Panc1 (cell line): ENCODE measurements around the gene DCUN1D2.

Source experiments
- POLR2AphosphoS5 ChIP-seq: IDR thresholded peaks from 2 replicates; pipeline ENCODE4 v1.6.1; 2012; ENCODE audit warnings: mild to moderate bottlenecking, low read depth, low read length, moderate library complexity
- TF ChIP-seq, protein P1 (sequence below): fragments of 450-650 bp; IDR thresholded peaks from 2 replicates; pipeline ENCODE4 v1.5.1; 2017; ENCODE audit warnings: mild to moderate bottlenecking
- TF ChIP-seq, protein P2 (sequence below), 2 experiments: IDR thresholded peaks; 2 replicates each; pipeline ENCODE4 v1.6.1; 2011 to 2012; ENCODE audit warnings: low read depth in 2 of 2, control low read depth in 1 of 2, low read length in 1 of 2, mild to moderate bottlenecking in 1 of 2, moderate library complexity in 1 of 2; ENCODE audit not compliant: insufficient read depth in 1 of 2

DNA sequence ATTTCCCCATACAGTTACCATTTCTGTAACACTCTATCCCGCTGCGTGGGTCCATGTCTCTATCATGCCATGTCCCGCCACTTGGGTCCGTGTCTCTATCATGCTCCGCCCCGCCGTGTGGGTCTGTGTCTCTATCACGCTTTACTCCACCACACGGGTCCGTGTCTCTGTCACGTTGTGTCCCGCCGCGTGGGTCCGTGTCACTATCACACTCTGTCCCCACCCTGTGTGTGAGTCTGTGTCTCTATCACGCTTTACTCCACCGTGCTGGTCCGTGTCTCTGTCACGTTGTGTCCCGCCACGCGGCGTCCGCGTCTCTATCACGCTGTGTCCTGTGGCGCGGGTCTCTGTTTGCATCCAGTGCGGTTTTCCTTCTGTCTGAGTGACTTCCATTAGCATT lies 48.9 kb downstream of the DCUN1D2 start:
- TF ChIP-seq, protein P1, sequence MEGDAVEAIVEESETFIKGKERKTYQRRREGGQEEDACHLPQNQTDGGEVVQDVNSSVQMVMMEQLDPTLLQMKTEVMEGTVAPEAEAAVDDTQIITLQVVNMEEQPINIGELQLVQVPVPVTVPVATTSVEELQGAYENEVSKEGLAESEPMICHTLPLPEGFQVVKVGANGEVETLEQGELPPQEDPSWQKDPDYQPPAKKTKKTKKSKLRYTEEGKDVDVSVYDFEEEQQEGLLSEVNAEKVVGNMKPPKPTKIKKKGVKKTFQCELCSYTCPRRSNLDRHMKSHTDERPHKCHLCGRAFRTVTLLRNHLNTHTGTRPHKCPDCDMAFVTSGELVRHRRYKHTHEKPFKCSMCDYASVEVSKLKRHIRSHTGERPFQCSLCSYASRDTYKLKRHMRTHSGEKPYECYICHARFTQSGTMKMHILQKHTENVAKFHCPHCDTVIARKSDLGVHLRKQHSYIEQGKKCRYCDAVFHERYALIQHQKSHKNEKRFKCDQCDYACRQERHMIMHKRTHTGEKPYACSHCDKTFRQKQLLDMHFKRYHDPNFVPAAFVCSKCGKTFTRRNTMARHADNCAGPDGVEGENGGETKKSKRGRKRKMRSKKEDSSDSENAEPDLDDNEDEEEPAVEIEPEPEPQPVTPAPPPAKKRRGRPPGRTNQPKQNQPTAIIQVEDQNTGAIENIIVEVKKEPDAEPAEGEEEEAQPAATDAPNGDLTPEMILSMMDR, result no peak
- TF ChIP-seq, protein P2, sequence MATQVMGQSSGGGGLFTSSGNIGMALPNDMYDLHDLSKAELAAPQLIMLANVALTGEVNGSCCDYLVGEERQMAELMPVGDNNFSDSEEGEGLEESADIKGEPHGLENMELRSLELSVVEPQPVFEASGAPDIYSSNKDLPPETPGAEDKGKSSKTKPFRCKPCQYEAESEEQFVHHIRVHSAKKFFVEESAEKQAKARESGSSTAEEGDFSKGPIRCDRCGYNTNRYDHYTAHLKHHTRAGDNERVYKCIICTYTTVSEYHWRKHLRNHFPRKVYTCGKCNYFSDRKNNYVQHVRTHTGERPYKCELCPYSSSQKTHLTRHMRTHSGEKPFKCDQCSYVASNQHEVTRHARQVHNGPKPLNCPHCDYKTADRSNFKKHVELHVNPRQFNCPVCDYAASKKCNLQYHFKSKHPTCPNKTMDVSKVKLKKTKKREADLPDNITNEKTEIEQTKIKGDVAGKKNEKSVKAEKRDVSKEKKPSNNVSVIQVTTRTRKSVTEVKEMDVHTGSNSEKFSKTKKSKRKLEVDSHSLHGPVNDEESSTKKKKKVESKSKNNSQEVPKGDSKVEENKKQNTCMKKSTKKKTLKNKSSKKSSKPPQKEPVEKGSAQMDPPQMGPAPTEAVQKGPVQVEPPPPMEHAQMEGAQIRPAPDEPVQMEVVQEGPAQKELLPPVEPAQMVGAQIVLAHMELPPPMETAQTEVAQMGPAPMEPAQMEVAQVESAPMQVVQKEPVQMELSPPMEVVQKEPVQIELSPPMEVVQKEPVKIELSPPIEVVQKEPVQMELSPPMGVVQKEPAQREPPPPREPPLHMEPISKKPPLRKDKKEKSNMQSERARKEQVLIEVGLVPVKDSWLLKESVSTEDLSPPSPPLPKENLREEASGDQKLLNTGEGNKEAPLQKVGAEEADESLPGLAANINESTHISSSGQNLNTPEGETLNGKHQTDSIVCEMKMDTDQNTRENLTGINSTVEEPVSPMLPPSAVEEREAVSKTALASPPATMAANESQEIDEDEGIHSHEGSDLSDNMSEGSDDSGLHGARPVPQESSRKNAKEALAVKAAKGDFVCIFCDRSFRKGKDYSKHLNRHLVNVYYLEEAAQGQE (IDR thresholded peaks at IDR 0.05; ENCODE audit: insufficient read depth in 1 of 2, low read depth in 2 of 2, low read length in 1 of 2), result no peak
- TF ChIP-seq POLR2AphosphoS5, result no peak
